ENCODE measurements around the gene SORL1-AS1.
A peak's percentile ranks its signal among the peaks of the same experiment; 100 is the strongest.

The SORL1-AS1 gene

DNA sequence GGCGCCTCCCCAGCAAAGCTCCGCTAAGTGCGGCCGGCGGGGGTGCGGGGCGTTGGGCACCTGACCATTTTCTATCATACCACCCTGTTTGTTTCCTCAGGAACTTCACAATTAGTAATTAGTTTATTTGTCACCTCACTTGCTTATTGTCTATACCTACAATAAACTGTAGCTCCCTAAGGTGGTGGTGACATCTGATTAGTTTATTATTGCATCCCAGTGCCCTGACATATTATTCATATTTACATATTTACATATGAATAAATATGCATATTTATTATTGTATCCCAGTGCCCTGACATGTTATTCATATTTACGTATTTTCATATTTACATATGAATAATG, 25.4 kb downstream of the SORL1-AS1 start:
- Histone ChIP-seq H3K27me3 (no peaks in the 10 kb centered on the region), H3K27ac (no peak overlapping the region), H3K36me3 (no peaks in the 10 kb centered on the region), H3K4me1 (peaks cover 0 to 12% of the 10 kb centered on the region in 2 donors), H3K4me3 (peak overlapping the region in 1 of 2 donors; percentile 38), H3K9me3 (no peaks in the 10 kb centered on the region)
- TF ChIP-seq, protein P1, sequence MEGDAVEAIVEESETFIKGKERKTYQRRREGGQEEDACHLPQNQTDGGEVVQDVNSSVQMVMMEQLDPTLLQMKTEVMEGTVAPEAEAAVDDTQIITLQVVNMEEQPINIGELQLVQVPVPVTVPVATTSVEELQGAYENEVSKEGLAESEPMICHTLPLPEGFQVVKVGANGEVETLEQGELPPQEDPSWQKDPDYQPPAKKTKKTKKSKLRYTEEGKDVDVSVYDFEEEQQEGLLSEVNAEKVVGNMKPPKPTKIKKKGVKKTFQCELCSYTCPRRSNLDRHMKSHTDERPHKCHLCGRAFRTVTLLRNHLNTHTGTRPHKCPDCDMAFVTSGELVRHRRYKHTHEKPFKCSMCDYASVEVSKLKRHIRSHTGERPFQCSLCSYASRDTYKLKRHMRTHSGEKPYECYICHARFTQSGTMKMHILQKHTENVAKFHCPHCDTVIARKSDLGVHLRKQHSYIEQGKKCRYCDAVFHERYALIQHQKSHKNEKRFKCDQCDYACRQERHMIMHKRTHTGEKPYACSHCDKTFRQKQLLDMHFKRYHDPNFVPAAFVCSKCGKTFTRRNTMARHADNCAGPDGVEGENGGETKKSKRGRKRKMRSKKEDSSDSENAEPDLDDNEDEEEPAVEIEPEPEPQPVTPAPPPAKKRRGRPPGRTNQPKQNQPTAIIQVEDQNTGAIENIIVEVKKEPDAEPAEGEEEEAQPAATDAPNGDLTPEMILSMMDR (IDR thresholded peaks at IDR 0.05) = no peak
- DNase-seq (ENCODE audit: low spot score) = no peak

DNA sequence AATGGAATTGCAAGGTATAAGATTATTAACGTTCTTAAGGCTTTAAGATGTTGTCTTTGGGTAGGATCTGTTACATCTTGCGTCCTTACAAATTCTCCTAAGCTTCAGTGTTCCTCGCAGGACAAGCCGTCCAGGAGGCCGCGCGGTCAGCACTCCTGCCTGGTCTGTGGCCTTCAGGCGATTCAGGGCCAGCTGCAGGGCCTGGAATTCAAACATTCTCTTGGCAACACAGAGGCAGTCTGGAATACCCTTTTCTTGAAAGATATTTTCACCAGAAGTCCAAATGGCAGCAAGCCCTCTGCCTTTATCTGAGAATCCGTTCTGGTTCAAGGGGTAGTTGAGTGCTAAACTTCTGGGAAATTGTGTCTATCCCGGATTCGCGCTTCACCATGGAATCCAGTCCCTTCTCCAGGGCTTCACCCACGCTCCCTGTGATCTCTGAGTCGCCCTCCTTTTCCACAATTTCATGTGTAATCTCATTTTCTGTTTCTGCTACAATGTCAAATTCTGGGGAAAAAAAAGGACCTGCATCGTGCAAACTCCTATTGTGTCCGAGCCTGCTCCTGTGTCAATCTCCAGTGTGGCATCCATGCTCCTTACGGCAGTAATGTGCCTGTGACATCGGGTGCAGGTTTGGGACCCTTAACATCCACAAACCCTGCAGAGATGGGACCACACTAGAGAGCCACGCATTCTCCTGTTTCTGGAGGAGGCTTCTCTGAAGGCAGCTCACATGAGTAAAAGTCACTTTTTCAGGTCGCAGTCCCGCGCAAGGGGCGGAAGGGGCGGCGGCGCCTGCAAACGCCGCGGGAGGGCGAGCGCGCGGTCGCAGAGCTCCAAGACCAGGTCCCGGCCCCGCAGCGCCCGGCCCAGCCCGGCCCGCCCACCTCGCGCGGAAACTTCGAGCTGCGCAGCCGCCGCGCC, 26.0 kb downstream of the SORL1-AS1 start:
- TF ChIP-seq, protein P1 (IDR thresholded peaks at IDR 0.05) = peak; percentile 14 to 48
- no peaks in the 10 kb centered on the region for H3K27me3 ChIP-seq
- H3K4me3 ChIP-seq = peak overlapping the region; percentile 26 to 38
- no peak overlapping the region for H3K27ac ChIP-seq
- no peak for DNase-seq (ENCODE audit: low spot score)
- peaks cover 0 to 12% of the 10 kb centered on the region in 2 donors for H3K4me1 ChIP-seq
- H3K9me3 ChIP-seq = no peaks in the 10 kb centered on the region
- H3K36me3 ChIP-seq = no peaks in the 10 kb centered on the region

DNA sequence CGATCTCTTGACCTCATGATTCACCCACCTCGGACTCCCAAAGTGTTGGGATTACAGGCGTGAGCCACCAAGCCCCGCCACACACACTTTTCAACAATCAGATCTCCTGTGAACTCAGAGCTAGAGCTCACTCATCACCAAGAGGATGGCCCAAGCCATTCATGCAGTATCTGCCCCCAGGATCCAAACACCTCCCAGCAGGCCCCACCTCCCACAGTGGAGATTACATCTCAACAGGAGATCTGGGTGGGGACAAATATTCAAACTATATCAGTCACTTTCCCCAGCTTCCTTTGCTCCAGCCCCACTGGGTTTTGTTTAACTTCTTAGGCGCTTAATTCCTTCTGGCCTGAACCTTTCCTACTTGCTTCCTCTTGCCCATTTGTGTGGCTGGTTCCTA, 26.9 kb downstream of the SORL1-AS1 start:
- Histone ChIP-seq H3K36me3 (no peaks in the 10 kb centered on the region), H3K4me3 (no peak overlapping the region), H3K27me3 (no peaks in the 10 kb centered on the region), H3K4me1 (peaks cover 0 to 12% of the 10 kb centered on the region in 2 donors), H3K9me3 (no peaks in the 10 kb centered on the region), H3K27ac (no peak overlapping the region)
- no peak for DNase-seq (ENCODE audit: low spot score)
- TF ChIP-seq, protein P1 (IDR thresholded peaks at IDR 0.05) = no peak

DNA sequence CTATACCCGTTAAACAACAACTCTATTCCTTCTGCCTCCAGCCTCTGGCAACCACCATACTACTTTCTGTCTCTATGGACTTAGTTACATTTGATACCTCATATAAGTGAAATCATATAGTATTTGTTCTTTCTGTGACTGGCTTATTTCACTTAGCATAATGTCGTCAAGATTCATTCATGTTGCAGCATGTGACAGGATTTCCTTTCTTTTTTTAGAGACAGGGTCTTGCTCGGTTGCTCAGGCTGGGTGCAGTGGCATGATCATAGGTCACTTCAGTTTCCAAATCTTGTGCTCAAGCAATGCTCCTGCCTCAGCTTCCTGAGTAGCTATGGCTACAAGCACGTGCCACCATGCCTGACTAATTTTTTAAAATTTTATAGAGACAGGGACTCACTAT, 30.1 kb downstream of the SORL1-AS1 start:
- no peak for DNase-seq (ENCODE audit: low spot score)
- no peaks in the 10 kb centered on the region for H3K36me3 ChIP-seq
- TF ChIP-seq, protein P1 (IDR thresholded peaks at IDR 0.05) = no peak
- peaks cover 0 to 22% of the 10 kb centered on the region in 2 donors for H3K4me1 ChIP-seq
- no peaks in the 10 kb centered on the region for H3K9me3 ChIP-seq
- H3K4me3 ChIP-seq = no peak overlapping the region
- H3K27ac ChIP-seq = no peak overlapping the region
- H3K27me3 ChIP-seq = no peaks in the 10 kb centered on the region

DNA sequence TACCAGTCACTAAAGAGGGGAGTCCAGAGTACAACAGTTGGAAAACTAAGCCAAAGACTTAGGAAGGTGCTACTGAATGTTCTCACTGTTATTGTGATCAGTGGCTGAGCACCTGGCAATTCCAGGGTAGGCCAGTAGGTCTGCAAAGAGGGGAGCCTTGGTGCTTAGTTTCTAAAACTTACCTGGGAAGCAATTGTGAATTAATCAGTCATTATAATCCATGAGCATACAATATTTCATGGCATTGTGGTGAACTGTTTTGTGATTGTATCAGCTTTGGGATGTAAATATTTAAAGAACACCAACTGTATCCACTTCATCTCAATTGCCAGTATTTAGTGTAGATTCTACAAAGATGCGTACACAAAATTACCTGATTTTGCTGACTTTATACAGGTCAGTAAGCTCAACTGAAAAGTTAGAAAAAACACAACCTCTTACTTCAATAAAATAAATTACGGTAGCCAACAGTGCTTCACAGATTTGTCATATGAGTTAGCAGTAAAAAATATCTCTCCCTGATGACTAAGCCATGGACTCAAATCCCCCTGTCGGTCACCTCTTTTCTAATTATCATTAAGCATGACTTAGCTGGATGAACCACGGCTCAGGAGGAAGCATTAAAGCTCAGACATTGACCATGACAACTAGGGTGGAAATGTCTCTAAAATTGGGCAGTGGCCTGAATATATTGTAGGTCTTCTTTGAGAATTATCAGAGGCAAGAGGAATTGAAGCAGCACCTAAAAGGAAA, 31.4 kb downstream of the SORL1-AS1 start:
- H3K9me3 ChIP-seq = no peaks in the 10 kb centered on the region
- TF ChIP-seq, protein P1 (IDR thresholded peaks at IDR 0.05) = no peak
- no peaks in the 10 kb centered on the region for H3K27me3 ChIP-seq
- no peak overlapping the region for H3K4me3 ChIP-seq
- H3K27ac ChIP-seq = no peak overlapping the region
- no peak for DNase-seq (ENCODE audit: low spot score)
- peaks cover 0 to 24% of the 10 kb centered on the region in 2 donors for H3K4me1 ChIP-seq
- no peaks in the 10 kb centered on the region for H3K36me3 ChIP-seq

All from right atrium auricular region (tissue), 2 donors.